Prostate gland (tissue), 2 donors: ENCODE results near the gene RNF149. TPM values are rescaled to one million over a fixed set of nuclear protein-coding genes. Genes with fewer than 3 reads are reported as not detected.
"Not testable (repeated sequence)": the region's sequence is repeated elsewhere in the genome, so short reads cannot be mapped to it uniquely, and the experiment has no call there.

Source experiments
- DNase-seq: peaks from one replicate; pipeline ENCODE4 v3.0.0-alpha.2; 2019; ENCODE audit warnings: low spot score
- H3K27ac ChIP-seq, 2 donors: fragments of 200-600 bp; sonication (generic); 2 replicates each; pipeline ENCODE4 v1.5.1; 2017 to 2019
- H3K27me3 ChIP-seq: fragments of 200-600 bp; sonication (generic); replicated peaks from 2 replicates; pipeline ENCODE4 v1.5.1; 2019; ENCODE audit not compliant: insufficient read depth
- H3K36me3 ChIP-seq, 2 donors: fragments of 200-600 bp; sonication (generic); 1 replicate in 1 of 2; 2 replicates in 1 of 2; pipeline versions ENCODE4 v1.5.1 to v1.8.1; 2017 to 2019
- H3K4me1 ChIP-seq: fragments of 200-600 bp; sonication (generic); replicated peaks from 2 replicates; pipeline ENCODE4 v1.5.1; 2019
- H3K4me3 ChIP-seq, 2 donors: fragments of 200-600 bp; sonication (generic); 2 replicates each; pipeline ENCODE4 v1.5.1; 2017 to 2019
- H3K9me3 ChIP-seq: fragments of 200-600 bp; sonication (generic); 2 replicates; pipeline ENCODE4 v1.5.1; 2017
- CTCF ChIP-seq, 4 experiments: fragments of 200-600 bp in 2 of 4; fragments of 450-650 bp in 2 of 4; sonication (generic) in 2 of 4; IDR thresholded peaks; 1 replicate in 3 of 4; 2 replicates in 1 of 4; pipeline ENCODE4 v1.5.1; 2016 to 2019; ENCODE audit warnings: antibody characterized with exemption in 4 of 4, mild to moderate bottlenecking in 2 of 4, moderate library complexity in 2 of 4
- POLR2A ChIP-seq: fragments of 450-650 bp; IDR thresholded peaks from one replicate; pipeline ENCODE4 v1.6.1; 2016; ENCODE audit warnings: antibody characterized with exemption, mild to moderate bottlenecking
- POLR2AphosphoS5 ChIP-seq: sonication (generic); formaldehyde crosslinking; IDR thresholded peaks from one replicate; pipeline ENCODE4 v1.6.1; 2017; ENCODE audit warnings: antibody characterized with exemption
- WGBS: methylation state at CpG from one replicate; pipeline ENCODE4 v1.1.5; 2018; 5-methylcytosine and 5-hydroxymethylcytosine counted together
- intact Hi-C: fragments of 100-400 bp; cut with DNase I; formaldehyde crosslinking; loops from one replicate; pipeline ENCODE4 v1.14.2; 2022
- total RNA-seq, 2 donors: library from RNA; depleted of rRNA; stranded (reverse); fragments of >200 nt; gene quantifications; one replicate each; pipeline ENCODE4 v1.1.0, GENCODE V29; 2016

RNF149 gene
- total RNA-seq, 2 donors from 2014 or later, result 57.2 to 75.4 TPM

DNA sequence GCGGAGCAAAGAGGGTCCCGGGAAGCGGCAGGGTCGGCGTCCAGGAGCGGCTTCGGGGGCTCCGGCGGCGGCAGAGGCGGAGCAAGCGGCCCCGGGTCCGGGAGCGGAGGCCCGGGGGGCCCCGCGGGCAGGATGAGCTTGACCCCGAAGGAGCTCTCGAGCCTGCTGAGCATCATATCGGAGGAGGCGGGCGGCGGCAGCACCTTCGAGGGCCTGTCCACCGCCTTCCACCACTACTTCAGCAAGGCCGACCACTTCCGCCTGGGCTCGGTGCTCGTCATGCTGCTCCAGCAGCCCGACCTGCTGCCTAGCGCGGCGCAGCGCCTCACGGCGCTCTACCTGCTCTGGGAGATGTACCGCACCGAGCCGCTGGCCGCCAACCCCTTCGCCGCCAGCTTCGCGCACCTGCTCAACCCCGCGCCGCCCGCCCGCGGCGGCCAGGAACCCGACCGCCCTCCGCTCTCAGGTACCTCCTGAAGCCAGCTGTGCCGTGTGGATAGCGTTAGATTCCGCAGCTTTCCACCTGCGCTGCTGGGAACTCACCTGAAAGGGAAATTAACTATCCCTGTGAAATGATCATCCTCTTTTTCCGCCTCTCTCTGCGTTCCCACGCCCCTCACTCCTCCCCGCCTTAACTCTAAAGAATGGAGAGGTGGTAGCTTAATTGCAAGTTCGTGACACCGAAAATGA is 55.3 kb downstream of the RNF149 start:
- TF ChIP-seq POLR2A (peak; percentile 7), CTCF (IDR thresholded peaks at IDR 0.05) (no peak)
- Histone ChIP-seq H3K27me3 (no peaks in the 10 kb centered on the region), H3K4me1 (peaks cover 10% of the 10 kb centered on the region), H3K27ac (peak overlapping the region; percentile 90 to 95), H3K36me3 (no peaks in the 10 kb centered on the region), H3K9me3 (no peaks in the 10 kb centered on the region), H3K4me3 (peak overlapping the region; percentile 88 to 99)
- DNase-seq, result peak; percentile 40
- intact Hi-C loops, result no loop called here
- 0% methylated on average over 54 of the region's 65 CpGs for WGBS

DNA sequence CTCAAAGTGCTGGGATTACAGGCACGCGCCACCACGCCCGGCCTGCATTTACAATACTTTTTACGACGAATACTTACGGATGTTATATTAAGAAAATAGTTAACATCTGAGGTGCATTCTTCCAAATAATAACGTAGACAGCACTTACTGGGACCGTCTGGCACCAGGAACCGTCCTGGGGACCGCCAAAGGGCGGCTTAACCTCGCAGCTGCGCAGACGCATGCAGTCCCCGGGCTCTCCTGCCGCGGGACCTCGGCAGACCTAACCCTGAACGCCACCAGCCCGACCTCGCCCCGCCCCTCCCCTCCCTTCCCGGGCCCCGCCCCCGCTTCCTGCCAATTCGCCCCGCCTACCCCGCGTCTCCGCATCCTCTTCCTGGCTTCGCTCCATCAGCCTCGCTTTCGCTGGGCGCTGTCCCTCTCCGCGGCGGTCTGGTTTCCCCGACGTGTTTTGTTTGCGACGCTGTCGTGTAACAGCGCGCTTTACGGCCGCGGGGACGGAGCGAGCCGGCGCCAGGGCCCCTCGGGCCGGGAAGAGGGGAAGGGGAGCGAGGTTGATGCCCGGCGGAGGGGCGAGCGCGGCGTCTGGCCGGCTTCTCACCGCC is 56.0 kb downstream of the RNF149 start, which contains the start of gene CNOT11:
CNOT11 (plus strand) TSS at position 479 of the 605 bp plus-strand sequence; CDS start at position 558, 79 bp downstream.
- TF ChIP-seq CTCF (IDR thresholded peaks at IDR 0.05) (no peak), POLR2AphosphoS5 (peak; percentile 97), POLR2A (peak; percentile 71)
- Histone ChIP-seq H3K4me3 (peak within 1 kb of the TSS; percentile 88 to 99), H3K27me3 (no peaks in the 10 kb centered on the region), H3K9me3 (no peaks in the 10 kb centered on the region), H3K36me3 (no peaks in the 10 kb centered on the region), H3K27ac (peak within 1 kb of the TSS; percentile 90 to 95), H3K4me1 (peaks cover 10% of the 10 kb centered on the region)
- under 1% methylated on average over 63 of the region's 63 CpGs for WGBS
- peak; percentile 99 for DNase-seq
- intact Hi-C loops, result no loop called here

DNA sequence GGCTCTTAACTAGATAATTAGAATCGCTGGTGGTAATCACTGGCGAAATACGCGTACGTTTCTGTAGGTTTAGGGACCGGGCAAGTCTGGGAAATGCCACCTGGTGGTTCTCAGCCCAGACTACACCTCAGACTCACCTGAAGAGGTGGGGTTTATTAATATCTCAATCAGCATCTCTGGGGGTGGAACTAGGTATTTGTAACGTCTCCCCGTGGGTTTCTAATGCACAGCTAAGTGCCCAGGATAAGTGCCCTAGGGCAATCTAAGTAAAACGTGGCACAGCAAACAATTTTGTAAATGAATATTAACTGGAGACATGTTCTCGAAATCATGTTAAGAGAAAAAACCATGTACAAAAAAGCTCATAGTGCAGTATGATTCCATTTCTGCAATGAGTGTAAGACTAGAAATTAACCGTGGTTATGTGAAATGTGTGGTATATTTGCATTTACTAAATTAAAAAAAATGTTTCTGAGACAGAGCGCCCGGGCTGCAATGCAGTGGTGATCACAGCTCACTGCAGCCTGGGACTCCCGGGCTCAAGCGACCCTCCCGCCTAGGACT is 56.6 kb downstream of the RNF149 start:
- peak; percentile 69 for DNase-seq
- H3K4me1 ChIP-seq, result peaks cover 10% of the 10 kb centered on the region
- no peaks in the 10 kb centered on the region for H3K36me3 ChIP-seq
- H3K4me3 ChIP-seq, result peak overlapping the region; percentile 88 to 99
- WGBS, result 20% methylated on average over 16 of the region's 16 CpGs
- H3K27me3 ChIP-seq, result no peaks in the 10 kb centered on the region
- intact Hi-C loops, result no loop called here
- peak in 3 of 4 experiments; percentile 50 to 83 (median 61) for TF ChIP-seq CTCF (IDR thresholded peaks at IDR 0.05)
- TF ChIP-seq POLR2A, result no peak
- TF ChIP-seq POLR2AphosphoS5, result peak; percentile 48
- peak overlapping the region; percentile 90 to 95 for H3K27ac ChIP-seq
- H3K9me3 ChIP-seq, result no peaks in the 10 kb centered on the region

GRCh38 chr2:101251246-101251781 is 57.2 kb downstream of the RNF149 start:
- H3K27me3 ChIP-seq, H3K36me3 ChIP-seq, intact Hi-C loops, DNase-seq, H3K9me3 ChIP-seq: not testable (repeated sequence)
- Histone ChIP-seq H3K4me1 (peaks cover 10% of the 10 kb centered on the region), H3K27ac (peak overlapping the region; percentile 90 to 95), H3K4me3 (peak overlapping the region in 1 of 2 donors; percentile 88)
- 57% methylated on average over 10 of the region's 10 CpGs for WGBS

DNA sequence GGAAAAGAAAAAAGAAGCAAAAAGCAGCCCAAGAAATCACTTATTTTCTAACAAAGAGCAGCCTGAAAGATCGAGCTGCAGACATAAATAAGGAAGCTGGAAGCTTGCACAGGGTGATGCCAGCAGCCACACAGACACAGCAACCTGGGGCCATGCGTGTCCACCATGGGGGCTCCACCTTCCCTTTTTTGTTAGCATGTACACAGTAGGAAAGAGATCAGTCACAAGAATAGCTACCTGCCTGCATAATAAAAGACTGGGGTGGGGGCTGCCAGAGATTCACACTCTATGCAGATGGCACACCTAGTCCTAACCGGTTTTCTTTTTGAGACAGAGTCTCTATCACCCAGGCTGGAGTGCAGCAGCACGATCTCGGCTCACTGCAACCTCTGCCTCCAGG is 58.7 kb downstream of the RNF149 start:
- H3K27me3 ChIP-seq, result no peaks in the 10 kb centered on the region
- TF ChIP-seq POLR2AphosphoS5 (no peak), CTCF (IDR thresholded peaks at IDR 0.05) (no peak), POLR2A (no peak)
- intact Hi-C loops, result no loop called here
- WGBS, result 75% methylated on average over 5 of the region's 5 CpGs
- H3K36me3 ChIP-seq, result no peaks in the 10 kb centered on the region
- no peak for DNase-seq
- H3K27ac ChIP-seq, result no peak overlapping the region
- H3K9me3 ChIP-seq, result no peaks in the 10 kb centered on the region
- no peak overlapping the region for H3K4me3 ChIP-seq
- H3K4me1 ChIP-seq, result peaks cover 9% of the 10 kb centered on the region

- DNase-seq, H3K4me3 ChIP-seq, intact Hi-C loops, H3K27me3 ChIP-seq, H3K4me1 ChIP-seq, H3K9me3 ChIP-seq, H3K36me3 ChIP-seq, H3K27ac ChIP-seq: not testable (repeated sequence)
- WGBS, result 78% methylated on average over 5 of the region's 5 CpGs
These were observed 59.7 kb downstream of the RNF149 start for GRCh38 chr2:101248756-101249155.

GRCh38 chr2:101245468-101245867 is 63.0 kb downstream of the RNF149 start:
- peak overlapping the region; percentile 55 to 72 for H3K27ac ChIP-seq
- WGBS, result 93% methylated on average over 5 of the region's 5 CpGs
- H3K9me3 ChIP-seq, result not testable (repeated sequence)

DNA sequence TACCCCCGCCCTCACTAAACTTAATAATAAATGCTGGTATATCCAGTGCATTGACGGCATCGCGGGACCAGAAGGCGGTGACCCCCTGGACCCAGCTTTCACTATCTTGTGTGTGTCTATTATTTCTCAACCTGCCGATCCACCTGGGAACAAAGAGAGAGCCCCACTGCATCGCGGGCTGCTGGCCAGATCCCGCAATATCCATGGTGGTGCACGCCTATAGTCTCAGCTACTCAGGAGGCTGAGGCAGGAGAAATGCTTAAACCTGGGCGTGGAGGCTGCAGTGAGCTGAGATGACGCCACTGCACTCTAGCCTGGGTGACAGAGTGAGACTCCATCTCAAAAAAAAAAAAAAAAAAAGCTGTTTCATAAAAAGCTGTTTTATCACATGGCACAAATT is 63.6 kb downstream of the RNF149 start:
- DNase-seq, result not testable (repeated sequence)

More at GRCh38 chr2:101245468-101245867, 63.0 kb downstream of the RNF149 start:
- H3K27me3 ChIP-seq, H3K4me1 ChIP-seq, intact Hi-C loops, H3K36me3 ChIP-seq, DNase-seq, H3K4me3 ChIP-seq: not testable (repeated sequence)

More for the DNA sequence above, 63.6 kb downstream of the RNF149 start:
- H3K4me1 ChIP-seq, intact Hi-C loops, H3K4me3 ChIP-seq, H3K27me3 ChIP-seq, H3K9me3 ChIP-seq, H3K36me3 ChIP-seq: not testable (repeated sequence)
- H3K27ac ChIP-seq, result peak overlapping the region; percentile 55 to 72
- WGBS, result 68% methylated on average over 12 of the region's 12 CpGs
